Glomerular endothelial cell (primary cell): Measurements from ENCODE around the gene TRIM7. TPM values are rescaled to one million over a fixed set of nuclear protein-coding genes. Genes with fewer than 3 reads are reported as not detected.
"Not testable (repeated sequence)": the region's sequence is repeated elsewhere in the genome, so short reads cannot be mapped to it uniquely, and the experiment has no call there.

Source experiments
- DNase-seq: peaks from one replicate; pipeline ENCODE4 v3.0.0-alpha.2; 2011; ENCODE audit warnings: low read depth, low spot score; ENCODE audit errors: extremely low read depth
- total RNA-seq: library from RNA; depleted of rRNA; stranded (reverse); fragments of >200 nt; gene quantifications from 2 replicates; pipeline ENCODE4 v1.2.3, GENCODE V29; 2015

Gene TRIM7
- total RNA-seq, 1 donor from 2014 or later, result 5.3 TPM

DNA sequence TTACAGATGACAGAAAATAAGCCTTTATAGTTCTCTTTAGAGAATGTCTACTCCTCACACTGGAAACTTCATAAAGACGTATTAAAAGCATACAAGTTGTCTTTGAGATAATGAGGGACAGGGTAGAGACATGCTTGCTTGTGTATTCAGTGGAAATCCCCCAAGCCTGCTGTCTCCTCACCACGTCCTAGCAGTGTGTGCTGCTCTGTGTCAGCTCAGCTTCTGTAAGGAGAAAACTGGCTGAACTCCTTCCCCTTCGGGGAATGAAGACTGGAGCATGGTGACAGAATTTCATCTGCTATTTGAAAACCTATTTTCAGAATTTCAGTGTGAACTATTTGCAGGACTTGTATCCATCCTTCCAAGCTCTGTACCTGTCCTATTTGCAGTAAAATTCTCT is 48.2 kb downstream of the TRIM7 start:
- DNase-seq, result no peak

GRCh38 chr5:181153814-181154213 is 51.2 kb downstream of the TRIM7 start:
- DNase-seq, result no peak

DNA sequence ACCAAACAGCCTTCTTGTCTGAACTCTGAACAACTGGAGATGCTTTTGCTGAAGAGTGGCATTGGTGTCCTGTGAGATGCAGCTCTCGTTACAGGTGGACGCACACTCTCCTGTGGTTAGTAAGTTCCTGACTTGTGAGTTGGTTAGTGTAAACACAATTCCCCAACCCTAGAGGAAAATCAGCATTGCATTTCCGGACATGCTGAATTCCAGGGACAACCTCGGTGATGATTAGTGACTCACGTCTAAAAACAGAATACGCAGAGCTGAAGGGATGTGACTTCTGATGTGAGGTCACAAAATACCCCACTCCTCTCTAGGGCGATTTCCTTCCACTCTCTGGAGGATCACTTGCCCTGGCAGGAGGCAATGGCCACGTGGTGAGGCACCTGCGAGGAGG is 52.6 kb downstream of the TRIM7 start:
- DNase-seq, result peak; percentile 79

- no peak for DNase-seq
Measured at GRCh38 chr5:181151146-181151545, 53.9 kb downstream of the TRIM7 start.

GRCh38 chr5:181149806-181150733 is 54.9 kb downstream of the TRIM7 start:
- DNase-seq, result no peak

DNA sequence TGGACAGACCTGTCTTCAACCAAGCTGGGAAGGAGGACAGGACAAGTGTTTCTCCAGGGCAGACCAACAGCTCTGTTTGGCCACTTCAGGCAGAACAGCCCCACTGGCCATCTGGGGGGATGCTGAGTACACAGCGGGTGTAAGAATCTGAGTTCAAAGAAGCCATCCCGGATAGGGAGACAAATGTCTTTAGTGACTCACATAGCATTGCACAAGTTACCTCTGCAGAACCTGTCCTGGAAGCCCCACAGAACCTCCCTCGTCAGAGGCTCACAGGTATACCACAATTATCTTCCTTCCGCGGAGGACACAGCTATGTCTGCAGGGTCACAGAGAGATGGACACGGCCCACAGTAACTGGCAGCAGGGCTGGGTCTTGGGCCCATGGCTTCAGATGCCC is 55.6 kb downstream of the TRIM7 start:
- no peak for DNase-seq

GRCh38 chr5:181146927-181147636 is 57.9 kb downstream of the TRIM7 start, which contains the start of gene OR2V2:
TSS of gene OR2V2 (plus strand) at chr5:181147586. CDS start at chr5:181154943, 7,357 bp downstream.
- DNase-seq, result not testable (repeated sequence)

DNA sequence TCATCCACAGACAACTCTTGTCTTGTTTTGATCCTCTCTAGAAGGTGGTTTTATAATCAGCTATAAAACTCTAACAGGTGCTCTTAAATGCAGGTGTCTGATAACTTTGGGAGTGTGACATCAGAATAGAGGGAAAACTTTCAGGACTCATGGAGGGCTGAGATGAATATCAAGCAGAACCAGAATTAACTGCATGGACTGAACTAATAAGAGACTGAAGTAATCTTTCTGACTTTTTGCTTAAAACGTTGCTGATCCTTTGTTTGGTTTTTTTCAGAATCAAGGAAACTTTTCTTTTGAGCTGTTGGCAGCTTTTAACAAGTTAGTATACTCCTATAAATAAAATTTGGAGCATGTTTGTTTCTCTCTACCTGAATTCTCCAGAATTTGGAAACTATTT is 59.9 kb downstream of the TRIM7 start:
- no peak for DNase-seq

Other genes with a start within 250 kb of the TRIM7 start
- gene BTNL3, start 216.3 kb downstream of the TRIM7 start, total RNA-seq, result not detected in 2 replicates
- 0.15 and 2.8 TPM in 2 replicates for gene BTNL9, start 164.9 kb downstream of the TRIM7 start, total RNA-seq
- gene OR2V1, start 74.0 kb downstream of the TRIM7 start, total RNA-seq, result not detected in 2 replicates
- not detected in 2 replicates for gene OR2V2, start 57.6 kb downstream of the TRIM7 start, total RNA-seq
- gene TRIM41, start 18.1 kb upstream of the TRIM7 start, total RNA-seq, result 10.9 and 12.1 TPM in 2 replicates
- 2,136 and 2,867 TPM in 2 replicates for gene RACK1, start 38.7 kb upstream of the TRIM7 start, total RNA-seq
- 4.0 and 7.1 TPM in 2 replicates for gene TRIM52, start 55.9 kb upstream of the TRIM7 start, total RNA-seq
- not detected in 2 replicates for gene OR4F3, start 162.1 kb upstream of the TRIM7 start, total RNA-seq